CD4-positive, alpha-beta T cell treated with Interleukin-6 for 4 hours (primary cell): ENCODE measurements around the gene ADIPOQ.
A peak's percentile ranks its signal among the peaks of the same experiment; 100 is the strongest.
"Not testable (repeated sequence)": the region's sequence is repeated elsewhere in the genome, so short reads cannot be mapped to it uniquely, and the experiment has no call there.

Experiments used
- DNase-seq: peaks from one replicate; pipeline ENCODE4 v3.0.0-alpha.2; 2020; ENCODE audit warnings: mixed read lengths

ADIPOQ gene

GRCh38 chr3:186873796-186874195, 31.3 kb downstream of the ADIPOQ start:
- not testable (repeated sequence) for DNase-seq

- not testable (repeated sequence) for DNase-seq
These were observed 31.7 kb downstream of the ADIPOQ start for GRCh38 chr3:186874216-186874615.

GRCh38 chr3:186874841-186875240, 32.3 kb downstream of the ADIPOQ start:
- DNase-seq, result not testable (repeated sequence)

GRCh38 chr3:186875708-186876107, 33.2 kb downstream of the ADIPOQ start:
- DNase-seq, result no peak

GRCh38 chr3:186879781-186880180, 37.3 kb downstream of the ADIPOQ start:
- DNase-seq, result no peak

DNA sequence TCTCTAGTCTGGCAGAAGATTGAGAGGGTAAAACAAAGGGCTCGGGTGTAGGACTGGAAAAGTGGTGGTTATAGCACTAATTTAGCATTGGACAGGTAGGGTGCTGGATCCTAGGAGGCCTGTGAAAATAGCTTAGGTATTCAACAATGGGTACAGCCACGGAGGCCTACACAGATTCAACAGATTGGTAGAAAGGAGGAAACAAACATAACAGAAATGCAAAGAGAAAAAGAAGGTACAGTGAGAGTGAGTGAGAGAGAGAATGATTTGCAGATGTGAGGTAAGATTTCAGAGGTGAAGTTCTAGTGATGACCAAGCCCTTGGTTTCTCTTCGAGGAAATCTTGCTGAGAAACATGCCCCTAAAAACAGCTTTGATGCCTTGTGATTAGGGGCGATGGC, 37.9 kb downstream of the ADIPOQ start:
- no peak for DNase-seq

DNA sequence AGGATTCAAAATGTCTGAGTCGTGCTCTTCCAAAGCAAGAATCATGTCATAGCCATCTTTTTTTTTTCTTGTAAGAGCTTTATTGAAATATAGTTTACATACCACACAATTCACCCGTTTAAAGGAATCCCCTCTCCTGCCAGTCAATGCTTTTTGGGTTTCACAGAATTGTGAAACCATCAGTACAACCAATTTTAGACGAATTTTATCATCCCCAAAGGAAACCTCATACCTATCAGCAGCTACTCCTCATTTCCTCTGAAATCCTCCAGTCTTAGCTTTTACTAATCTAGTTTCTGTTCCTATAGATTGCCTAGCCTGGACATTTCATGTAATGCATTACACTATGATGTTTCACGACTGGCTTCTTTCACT, 39.6 kb downstream of the ADIPOQ start:
- DNase-seq, result no peak

GRCh38 chr3:186882881-186883685, 40.6 kb downstream of the ADIPOQ start:
- DNase-seq, result peak; percentile 31

DNA sequence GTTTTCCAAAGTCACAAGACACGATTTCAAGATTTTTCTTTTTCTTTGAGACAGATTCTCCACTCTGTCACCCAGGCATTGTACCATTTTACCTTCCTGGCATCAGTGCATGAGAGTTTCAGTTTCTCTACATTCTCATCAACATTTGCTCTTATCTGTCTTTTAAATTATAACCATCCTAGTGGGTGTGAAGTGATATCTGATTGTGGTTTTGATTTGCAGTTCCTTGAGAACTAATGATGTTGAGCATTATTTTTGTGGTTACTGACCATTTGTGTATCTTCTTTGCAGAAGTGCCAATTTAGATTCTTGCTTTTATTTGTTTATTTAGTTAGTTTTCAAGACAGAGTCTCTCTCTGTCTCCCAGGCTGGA, 41.2 kb downstream of the ADIPOQ start:
- DNase-seq, result no peak

- DNase-seq, result not testable (repeated sequence)
These were observed 42.4 kb downstream of the ADIPOQ start for GRCh38 chr3:186884868-186885267.

GRCh38 chr3:186886202-186886981, 43.9 kb downstream of the ADIPOQ start:
- no peak for DNase-seq

DNA sequence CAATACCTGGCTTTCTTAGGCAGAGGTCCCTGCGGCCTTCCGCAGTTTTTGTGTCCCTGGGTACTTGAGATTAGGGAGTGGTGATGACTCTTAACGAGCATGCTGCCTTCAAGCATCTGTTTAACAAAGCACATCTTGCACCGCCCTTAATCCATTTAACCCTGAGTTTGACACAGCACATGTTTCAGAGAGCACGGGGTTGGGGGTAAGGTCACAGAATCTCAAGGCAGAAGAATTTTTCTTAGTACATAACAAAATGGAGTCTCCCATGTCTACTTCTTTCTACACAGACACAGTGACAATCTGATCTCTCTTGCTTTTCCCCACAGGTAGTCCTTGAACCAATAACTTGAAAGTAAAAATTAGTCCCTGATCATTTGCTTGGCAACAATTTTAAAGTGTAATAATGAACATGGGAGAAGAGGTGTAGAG, 45.0 kb downstream of the ADIPOQ start:
- not testable (repeated sequence) for DNase-seq

DNA sequence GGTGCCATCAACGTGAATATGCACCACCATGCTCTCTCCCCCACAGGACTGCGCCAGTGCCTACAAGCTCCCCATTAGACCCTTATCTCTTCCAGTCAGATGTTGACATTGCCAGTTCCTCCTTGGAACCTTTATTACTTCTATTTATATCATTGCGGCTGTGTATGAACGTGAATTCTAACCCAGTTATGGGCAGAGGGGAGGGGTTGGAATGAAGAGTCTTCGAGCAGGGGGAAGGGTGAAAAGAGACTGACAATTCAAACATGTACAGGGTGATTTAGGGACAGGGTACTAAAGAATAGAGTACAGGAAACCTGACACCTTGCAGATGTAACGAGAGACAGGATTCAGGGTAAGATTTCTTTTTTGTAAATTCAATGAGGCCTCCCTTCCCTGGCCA, 46.1 kb downstream of the ADIPOQ start:
- DNase-seq, result no peak

- not testable (repeated sequence) for DNase-seq
These were observed 47.2 kb downstream of the ADIPOQ start for GRCh38 chr3:186889698-186890097.

GRCh38 chr3:186890911-186891310, 48.4 kb downstream of the ADIPOQ start:
- no peak for DNase-seq

DNA sequence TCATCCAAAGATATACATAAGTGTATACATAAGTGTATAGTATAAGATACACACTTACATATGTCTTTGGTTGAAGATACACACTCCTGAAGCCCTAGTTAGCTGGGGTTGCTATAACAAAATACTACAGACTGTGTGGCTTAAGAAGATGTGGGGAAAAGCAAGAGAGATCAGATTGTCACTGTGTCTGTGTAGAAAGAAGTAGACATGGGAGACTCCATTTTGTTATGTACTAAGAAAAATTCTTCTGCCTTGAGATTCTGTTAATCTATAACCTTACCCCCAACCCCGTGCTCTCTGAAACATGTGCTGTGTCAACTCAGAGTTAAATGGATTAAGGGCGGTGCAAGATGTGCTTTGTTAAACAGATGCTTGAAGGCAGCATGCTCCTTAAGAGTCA, 50.6 kb downstream of the ADIPOQ start:
- DNase-seq, result not testable (repeated sequence)

- DNase-seq, result no peak
These were observed 52.9 kb downstream of the ADIPOQ start for GRCh38 chr3:186895406-186895805.

DNA sequence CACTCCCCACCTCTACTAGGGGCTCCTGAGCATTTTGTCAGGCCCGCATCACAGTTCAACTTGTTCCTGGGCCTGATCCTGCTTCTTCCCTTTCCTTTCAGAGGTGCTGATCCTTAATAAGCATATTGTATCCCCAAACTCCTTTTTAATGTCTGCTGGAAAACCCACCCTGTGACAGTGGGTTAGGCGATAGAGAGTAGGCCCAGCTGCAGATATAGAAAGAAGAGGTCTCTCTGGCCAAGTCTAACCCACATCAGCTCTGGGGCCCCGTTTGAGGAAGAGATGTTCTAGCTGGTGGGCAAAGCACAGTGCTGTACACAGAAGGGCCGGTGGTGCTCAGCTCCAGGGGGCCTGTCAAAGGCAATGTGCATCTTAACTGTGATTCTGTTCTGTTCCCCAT, 53.5 kb downstream of the ADIPOQ start:
- no peak for DNase-seq

DNA sequence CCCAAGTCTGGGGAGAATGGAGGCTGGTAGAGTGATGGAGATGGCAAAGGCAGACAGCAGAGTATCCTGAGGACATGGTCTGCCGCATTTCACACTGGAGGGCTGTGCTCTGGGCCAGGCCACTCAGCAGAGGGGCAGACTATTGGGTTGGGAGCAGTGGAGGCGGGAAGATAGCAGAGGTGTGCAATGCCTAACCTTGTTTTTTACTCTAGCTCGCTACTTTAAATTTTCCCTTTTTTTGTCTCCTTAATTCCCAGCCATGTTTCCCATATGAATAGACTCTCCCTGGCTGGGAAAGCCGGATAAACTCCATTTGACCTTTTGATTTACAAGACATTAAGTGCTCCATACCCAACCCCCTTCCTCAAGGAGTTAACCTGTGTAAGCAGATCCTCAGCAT, 54.4 kb downstream of the ADIPOQ start:
- DNase-seq, result no peak

GRCh38 chr3:186901135-186901734, 58.7 kb downstream of the ADIPOQ start:
- DNase-seq, result no peak

DNA sequence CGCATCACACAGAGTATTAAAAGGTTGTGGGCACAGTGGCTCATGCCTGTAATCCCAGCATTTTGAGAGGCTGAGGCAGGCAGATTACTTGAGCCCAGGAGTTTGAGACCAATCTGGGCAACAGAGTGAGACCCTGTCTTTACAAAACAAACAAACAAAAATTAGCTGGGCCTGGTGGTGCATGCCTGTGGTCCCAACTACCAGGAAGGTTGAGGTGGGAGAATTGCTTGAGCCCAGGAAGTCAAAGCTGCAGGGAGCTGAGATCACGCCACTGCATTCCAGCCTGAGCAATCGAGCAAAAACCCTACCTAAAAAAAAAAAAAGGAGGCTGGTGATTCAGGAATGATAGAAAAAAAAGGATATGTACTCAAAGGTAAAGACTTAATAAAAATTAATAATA, 59.6 kb downstream of the ADIPOQ start:
- no peak for DNase-seq

DNA sequence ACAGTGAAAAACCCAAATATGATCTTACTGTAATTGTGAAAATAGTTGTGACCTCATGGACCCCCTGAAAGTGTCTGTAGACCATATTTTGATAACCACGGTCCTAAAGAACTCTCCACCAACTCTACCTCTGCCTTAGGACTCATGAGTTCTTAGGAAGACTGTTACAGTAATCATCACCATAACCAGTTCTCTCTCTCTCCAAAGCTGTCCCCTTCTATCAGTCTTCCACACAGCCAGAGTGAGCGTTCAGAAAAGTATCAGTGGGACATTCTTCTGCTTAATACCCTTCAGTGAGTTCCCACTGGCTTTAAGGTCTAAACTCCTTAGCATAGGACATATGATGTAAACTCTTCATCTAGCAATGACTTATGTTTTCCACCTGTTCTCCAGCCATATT, 60.2 kb downstream of the ADIPOQ start:
- DNase-seq, result no peak

DNA sequence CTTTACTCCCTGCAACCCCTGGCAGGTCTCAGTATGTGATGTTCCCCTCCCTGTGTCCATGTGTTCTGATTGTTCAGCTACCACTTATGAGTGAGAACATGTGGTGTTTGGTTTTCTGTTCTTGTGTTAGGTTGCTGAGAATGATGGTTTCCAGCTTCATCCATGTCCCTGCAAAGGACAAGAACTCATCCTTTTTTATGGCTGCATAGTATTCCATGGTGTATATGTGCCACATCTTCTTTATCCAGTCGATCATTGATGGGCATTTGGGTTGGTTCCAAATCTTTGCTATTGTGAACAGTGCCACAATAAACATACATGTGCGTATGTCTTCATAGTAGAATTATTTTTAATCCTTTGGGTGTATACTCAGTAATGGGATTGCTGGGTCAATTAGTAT, 61.2 kb downstream of the ADIPOQ start:
- not testable (repeated sequence) for DNase-seq

DNA sequence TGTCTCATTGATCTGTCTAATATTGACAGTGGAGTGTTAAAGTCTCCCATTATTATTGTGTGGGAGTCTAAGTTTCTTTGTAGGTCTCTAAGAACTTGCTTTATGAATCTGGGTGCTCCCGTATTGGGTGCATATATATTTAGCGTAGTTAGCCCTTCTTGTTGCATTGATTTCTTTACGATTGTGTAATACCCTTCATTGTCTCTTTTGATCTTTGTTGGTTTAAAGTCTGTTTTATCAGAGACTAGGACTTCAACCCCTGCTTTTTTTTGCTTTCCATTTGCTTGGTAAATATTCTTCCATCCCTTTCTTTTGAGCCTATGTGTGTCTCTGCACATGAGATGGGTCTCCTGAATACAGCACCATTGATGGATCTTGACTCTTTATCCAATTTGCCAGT, 64.6 kb downstream of the ADIPOQ start:
- not testable (repeated sequence) for DNase-seq
